Type B pancreatic cell (in vitro differentiated cells): Measurements from ENCODE around the gene CTDP1. TPM values are rescaled to one million over a fixed set of nuclear protein-coding genes. Genes with fewer than 3 reads are reported as not detected.

Source experiments
- DNase-seq: peaks from one replicate; pipeline ENCODE4 v3.0.0; 2021; ENCODE audit warnings: mixed read lengths; ENCODE audit not compliant: unreplicated experiment; ENCODE audit errors: extremely low spot score
- H3K27ac Mint-ChIP-seq: 2 replicates; pipeline ENCODE4 v1.8.0; 2021; ENCODE audit warnings: mild to moderate bottlenecking, mixed read lengths
- H3K27me3 Mint-ChIP-seq: 2 replicates; pipeline ENCODE4 v1.8.0; 2021; ENCODE audit warnings: mixed read lengths
- H3K36me3 Mint-ChIP-seq: 2 replicates; pipeline ENCODE4 v1.8.0; 2021; ENCODE audit warnings: mixed read lengths
- H3K4me1 Mint-ChIP-seq: one replicate; pipeline ENCODE4 v1.8.0; 2021; ENCODE audit warnings: mixed read lengths; ENCODE audit not compliant: unreplicated experiment
- H3K4me3 Mint-ChIP-seq: 2 replicates; pipeline ENCODE4 v1.8.0; 2021; ENCODE audit warnings: mild to moderate bottlenecking, mixed read lengths
- H3K9me3 Mint-ChIP-seq: 2 replicates; pipeline ENCODE4 v1.8.0; 2021; ENCODE audit warnings: mixed read lengths
- total RNA-seq: library from RNA; stranded (reverse); gene quantifications from 2 replicates; pipeline ENCODE4 v1.2.1, GENCODE V29; 2021; ENCODE audit warnings: low replicate concordance
- TF ChIP-seq, protein P1 (sequence below): fragments of 200-600 bp; sonication (generic); conservative IDR thresholded peaks from 2 replicates; pipeline ENCODE4 v1.5.0; 2021; ENCODE audit warnings: antibody characterized with exemption, mild to moderate bottlenecking

CTDP1 gene
- total RNA-seq, 1 donor from 2014 or later, result 21.1 TPM

DNA sequence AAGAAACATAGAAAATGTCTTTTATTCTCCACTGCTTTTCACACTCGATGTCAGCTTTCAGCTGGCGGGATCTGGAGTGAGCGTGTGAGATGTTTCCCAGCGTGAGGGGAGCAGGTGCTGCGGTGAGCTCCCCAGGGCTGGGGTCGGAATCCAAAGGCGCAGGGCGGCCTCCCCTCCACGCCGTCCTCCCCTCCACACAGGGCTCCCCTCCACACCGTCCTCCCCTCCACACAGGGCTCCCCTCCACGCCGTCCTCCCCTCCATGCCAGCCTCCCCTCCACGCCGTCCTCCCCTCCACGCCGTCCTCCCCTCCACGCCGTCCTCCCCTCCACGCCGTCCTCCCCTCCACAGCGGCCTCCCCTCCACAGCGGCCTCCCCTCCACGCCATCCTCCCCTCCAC lies 91.2 kb downstream of the CTDP1 start:
- TF ChIP-seq, protein P1, sequence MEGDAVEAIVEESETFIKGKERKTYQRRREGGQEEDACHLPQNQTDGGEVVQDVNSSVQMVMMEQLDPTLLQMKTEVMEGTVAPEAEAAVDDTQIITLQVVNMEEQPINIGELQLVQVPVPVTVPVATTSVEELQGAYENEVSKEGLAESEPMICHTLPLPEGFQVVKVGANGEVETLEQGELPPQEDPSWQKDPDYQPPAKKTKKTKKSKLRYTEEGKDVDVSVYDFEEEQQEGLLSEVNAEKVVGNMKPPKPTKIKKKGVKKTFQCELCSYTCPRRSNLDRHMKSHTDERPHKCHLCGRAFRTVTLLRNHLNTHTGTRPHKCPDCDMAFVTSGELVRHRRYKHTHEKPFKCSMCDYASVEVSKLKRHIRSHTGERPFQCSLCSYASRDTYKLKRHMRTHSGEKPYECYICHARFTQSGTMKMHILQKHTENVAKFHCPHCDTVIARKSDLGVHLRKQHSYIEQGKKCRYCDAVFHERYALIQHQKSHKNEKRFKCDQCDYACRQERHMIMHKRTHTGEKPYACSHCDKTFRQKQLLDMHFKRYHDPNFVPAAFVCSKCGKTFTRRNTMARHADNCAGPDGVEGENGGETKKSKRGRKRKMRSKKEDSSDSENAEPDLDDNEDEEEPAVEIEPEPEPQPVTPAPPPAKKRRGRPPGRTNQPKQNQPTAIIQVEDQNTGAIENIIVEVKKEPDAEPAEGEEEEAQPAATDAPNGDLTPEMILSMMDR, result no peak
- H3K4me1 Mint-ChIP-seq, result no peaks in the 10 kb centered on the region

DNA sequence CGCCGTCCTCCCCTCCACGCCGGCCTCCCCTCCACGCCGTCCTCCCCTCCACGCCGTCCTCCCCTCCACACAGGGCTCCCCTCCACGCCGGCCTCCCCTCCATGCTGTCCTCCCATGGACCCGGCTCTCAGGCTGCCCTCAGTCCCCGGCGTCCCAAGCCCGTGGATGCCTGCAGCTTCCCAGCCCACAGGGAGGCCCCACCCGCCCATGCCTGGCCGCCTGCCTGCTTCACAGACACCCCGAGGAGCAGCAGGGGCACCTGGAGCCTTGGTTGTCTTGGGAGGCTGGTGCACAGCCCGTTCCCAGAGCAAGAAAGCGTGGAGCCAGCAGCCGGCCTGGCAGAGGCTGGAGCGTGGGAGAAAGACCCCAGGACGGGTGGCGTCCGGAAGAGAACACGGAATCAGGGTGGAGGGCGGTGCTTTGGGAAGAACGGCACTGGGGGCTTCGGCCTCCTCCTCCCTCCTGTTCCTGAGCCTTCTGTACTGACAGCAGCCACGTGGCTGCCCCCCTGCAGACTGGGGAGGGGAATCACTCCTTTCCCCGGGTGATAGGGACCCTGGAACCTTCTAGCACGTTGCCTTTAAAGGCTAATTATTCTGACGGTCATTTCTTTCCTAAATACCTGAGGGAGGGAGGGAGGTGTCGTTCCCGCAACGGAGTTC lies 92.0 kb downstream of the CTDP1 start:
- Mint-ChIP-seq H3K4me3 (no peak overlapping the region), H3K4me1 (no peaks in the 10 kb centered on the region), H3K36me3 (no peaks in the 10 kb centered on the region), H3K27me3 (peaks cover 17% of the 10 kb centered on the region), H3K27ac (no peak overlapping the region), H3K9me3 (peaks cover under 1% of the 10 kb centered on the region)
- TF ChIP-seq, protein P1, result no peak
- DNase-seq, result no peak

More for the DNA sequence above, 91.2 kb downstream of the CTDP1 start:
- no peak overlapping the region for H3K27ac Mint-ChIP-seq
- peaks cover 15% of the 10 kb centered on the region for H3K27me3 Mint-ChIP-seq
- no peak for DNase-seq
- no peak overlapping the region for H3K4me3 Mint-ChIP-seq
- H3K9me3 Mint-ChIP-seq, result no peaks in the 10 kb centered on the region
- no peaks in the 10 kb centered on the region for H3K36me3 Mint-ChIP-seq

DNA sequence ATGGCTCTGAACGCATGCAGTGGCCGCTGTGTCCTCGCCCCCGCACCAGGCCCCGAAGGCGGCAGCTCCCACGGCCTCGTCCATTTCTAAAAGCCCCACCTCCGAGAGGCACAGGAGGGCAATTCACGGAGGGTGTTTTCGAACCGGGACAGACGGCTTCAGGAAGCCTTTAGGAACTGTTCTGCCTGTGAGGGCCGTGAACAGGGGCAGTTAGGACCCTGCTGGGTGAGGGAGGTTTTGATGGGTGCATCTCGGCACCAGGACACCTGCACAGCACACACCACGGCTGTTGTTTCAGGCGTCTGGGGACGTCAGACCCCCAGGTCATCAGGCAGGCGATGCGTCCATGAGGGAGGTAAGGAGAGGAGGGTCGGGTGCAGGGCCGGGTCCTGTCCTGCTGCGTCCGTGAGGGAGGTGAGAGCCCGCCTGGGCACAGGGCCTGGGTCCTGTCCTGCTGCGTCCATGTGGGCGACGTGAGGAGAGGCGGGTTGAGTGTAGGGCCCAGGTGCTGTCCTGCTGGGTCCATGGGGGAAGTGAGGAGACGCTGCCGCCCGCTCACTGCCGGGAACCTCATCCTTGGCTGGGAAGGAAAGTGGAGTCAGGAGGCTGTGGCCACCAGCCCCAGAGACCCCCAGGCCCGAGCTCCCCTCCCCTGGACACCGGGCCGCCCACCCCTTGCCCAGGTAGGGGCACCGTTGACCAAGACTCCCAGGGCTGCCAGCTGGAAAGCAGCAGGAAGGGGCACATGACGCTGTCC lies 92.7 kb downstream of the CTDP1 start:
- H3K4me1 Mint-ChIP-seq, result no peaks in the 10 kb centered on the region
- no peak for DNase-seq
- H3K4me3 Mint-ChIP-seq, result no peak overlapping the region
- no peaks in the 10 kb centered on the region for H3K36me3 Mint-ChIP-seq
- peaks cover 20% of the 10 kb centered on the region for H3K27me3 Mint-ChIP-seq
- peaks cover 6% of the 10 kb centered on the region for H3K9me3 Mint-ChIP-seq
- H3K27ac Mint-ChIP-seq, result no peak overlapping the region
- TF ChIP-seq, protein P1, result no peak

DNA sequence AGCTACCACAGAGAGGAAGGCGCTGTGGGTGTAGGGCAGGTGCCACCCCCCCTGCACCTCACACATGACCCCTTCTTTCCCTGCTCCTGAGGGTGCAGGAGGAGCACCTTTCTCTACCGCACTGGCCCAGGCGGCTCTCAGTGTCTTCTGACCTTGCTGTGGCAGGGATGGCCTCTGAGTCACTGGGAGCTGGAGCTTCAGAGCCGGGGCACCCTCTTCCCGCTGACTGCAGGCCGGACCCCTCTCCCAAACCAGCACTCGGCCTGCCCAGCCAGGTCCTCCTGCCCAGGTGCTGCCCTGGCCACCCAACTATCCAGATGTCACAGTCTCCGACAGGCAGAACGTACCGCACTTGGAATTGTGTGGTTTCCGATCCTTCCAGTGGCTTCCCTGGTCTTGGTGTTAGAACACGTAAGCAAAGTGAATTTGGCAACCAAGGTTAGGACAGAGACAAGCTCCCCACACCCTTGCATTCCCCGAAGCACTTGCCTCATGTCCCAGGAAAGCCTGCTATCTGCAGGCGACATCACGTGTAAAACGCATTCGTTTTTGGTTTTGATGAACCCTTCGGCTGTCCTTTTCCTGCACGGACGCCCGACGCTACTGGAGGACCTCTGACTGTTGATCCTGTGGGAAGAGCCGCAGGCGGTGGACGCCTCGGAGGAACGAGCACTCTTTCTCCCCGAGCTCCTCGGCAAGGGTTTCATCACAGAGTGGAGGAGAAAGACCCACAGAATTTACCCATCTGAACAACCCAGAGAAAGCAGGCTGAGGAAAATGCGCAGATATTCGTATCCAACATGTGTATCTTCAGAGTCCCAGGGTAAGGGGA lies 93.5 kb downstream of the CTDP1 start:
- TF ChIP-seq, protein P1, result no peak
- Mint-ChIP-seq H3K9me3 (peaks cover 6% of the 10 kb centered on the region), H3K4me1 (no peaks in the 10 kb centered on the region), H3K27ac (no peak overlapping the region), H3K4me3 (no peak overlapping the region), H3K36me3 (no peaks in the 10 kb centered on the region), H3K27me3 (peaks cover 26% of the 10 kb centered on the region)
- DNase-seq, result no peak

DNA sequence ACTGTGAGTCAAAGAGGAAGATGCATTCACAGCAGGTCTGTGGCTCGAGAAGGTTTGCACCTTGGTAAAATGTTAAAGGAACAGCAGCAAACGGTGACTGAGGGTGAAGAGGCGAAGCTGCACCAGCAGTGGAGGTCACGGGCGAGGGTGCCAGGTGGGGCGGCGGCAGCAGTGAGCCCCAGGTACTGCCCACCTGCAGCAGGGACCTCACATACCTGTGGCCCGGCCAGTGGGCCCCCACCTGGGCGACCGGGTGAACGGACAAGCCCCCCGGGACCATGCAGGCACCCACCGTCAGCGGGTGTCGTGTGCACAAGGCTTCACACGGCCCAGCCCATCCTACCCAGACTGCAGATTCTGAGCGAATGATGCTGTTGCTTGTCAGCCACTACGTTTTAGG lies 94.5 kb downstream of the CTDP1 start:
- TF ChIP-seq, protein P1, result no peak
- Mint-ChIP-seq H3K27ac (no peak overlapping the region), H3K27me3 (peaks cover 24% of the 10 kb centered on the region), H3K4me3 (no peak overlapping the region), H3K4me1 (no peaks in the 10 kb centered on the region), H3K36me3 (no peaks in the 10 kb centered on the region), H3K9me3 (peaks cover 6% of the 10 kb centered on the region)
- DNase-seq, result no peak
